Sigmoid colon (tissue), 3 donors: ENCODE results near the gene NEK2.
"Not testable (repeated sequence)": the region's sequence is repeated elsewhere in the genome, so short reads cannot be mapped to it uniquely, and the experiment has no call there.

ENCODE experiments used
- CTCF ChIP-seq, 4 experiments: fragments of 450-650 bp in 3 of 4; fragments of 200-600 bp in 1 of 4; IDR thresholded peaks; one replicate each; pipeline ENCODE4 v1.5.1; 2016 to 2019; ENCODE audit warnings: antibody characterized with exemption in 4 of 4, mild to moderate bottlenecking in 3 of 4, moderate library complexity in 2 of 4
- POLR2A ChIP-seq, 2 donors: fragments of 450-650 bp; IDR thresholded peaks; one replicate each; pipeline ENCODE4 v1.6.1; 2016; ENCODE audit warnings: antibody characterized with exemption in 2 of 2, mild to moderate bottlenecking in 2 of 2, moderate library complexity in 2 of 2

GRCh38 chr1:211716555-211716954, 41.1 kb upstream of the NEK2 start:
- not testable (repeated sequence) for TF ChIP-seq POLR2A, CTCF (IDR thresholded peaks at IDR 0.05)
